ENCODE measurements around the gene BCL2L1.
A peak's percentile ranks its signal among the peaks of the same experiment; 100 is the strongest.

Gene BCL2L1

DNA sequence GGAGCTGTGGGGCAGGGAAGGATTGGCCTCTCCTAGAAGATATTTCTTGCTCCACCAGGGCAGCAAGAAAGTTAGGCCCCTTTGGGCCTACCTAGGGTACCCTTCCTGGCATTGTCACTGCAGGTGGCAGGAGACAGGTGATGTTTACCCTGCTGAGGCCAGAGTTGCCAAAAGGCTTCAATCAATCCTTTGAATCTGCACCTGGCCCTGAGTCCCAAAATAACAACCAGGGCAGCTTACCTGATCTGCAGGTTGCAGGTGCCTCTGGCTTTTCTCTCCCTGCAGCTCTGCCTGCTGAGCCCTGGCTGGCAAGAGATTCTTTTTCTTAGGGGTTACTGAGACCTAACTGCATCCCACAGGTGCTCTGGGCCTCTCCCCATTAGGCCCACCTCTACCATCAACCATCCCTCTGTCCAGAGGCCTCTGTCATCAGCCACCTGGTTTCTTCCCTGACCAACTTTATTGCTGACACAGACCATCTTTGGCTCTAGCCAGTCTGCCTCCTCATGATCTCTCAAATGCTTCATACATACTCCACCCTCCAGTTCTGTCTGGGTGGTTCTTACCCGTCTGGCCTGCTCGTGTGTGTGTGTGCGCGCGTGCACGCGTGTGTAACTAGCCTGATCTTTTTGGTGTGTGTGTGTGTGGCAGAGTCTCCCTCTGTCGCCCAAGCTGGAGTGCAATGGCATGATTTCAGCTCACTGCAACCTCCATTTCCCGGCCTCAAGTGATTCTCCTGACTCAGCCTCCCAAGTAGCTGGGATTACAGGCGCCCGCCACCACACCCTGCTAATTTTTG is 13.7 kb downstream of the BCL2L1 start:
- no peak for DNase-seq (ENCODE audit: low spot score)

GRCh38 chr20:31707994-31708735 is 14.5 kb downstream of the BCL2L1 start:
- DNase-seq (ENCODE audit: low spot score) = no peak

DNA sequence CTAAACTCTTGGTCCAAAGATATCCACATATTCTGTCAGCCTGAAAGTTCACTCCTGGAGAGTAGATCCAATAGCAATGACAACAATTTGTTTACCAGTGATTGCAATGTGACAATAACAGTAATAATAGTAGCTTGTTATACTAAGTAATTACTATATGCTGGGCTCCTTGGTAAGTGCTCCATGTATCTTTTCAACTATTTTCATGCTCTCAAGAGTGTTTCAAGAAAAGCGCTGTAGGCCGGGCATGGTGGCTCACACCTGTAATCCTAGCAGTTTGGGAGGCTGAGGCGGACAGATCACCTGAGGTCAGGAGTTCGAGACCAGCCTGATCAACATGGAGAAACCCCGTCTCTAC is 15.4 kb downstream of the BCL2L1 start:
- no peak for DNase-seq (ENCODE audit: low spot score)

DNA sequence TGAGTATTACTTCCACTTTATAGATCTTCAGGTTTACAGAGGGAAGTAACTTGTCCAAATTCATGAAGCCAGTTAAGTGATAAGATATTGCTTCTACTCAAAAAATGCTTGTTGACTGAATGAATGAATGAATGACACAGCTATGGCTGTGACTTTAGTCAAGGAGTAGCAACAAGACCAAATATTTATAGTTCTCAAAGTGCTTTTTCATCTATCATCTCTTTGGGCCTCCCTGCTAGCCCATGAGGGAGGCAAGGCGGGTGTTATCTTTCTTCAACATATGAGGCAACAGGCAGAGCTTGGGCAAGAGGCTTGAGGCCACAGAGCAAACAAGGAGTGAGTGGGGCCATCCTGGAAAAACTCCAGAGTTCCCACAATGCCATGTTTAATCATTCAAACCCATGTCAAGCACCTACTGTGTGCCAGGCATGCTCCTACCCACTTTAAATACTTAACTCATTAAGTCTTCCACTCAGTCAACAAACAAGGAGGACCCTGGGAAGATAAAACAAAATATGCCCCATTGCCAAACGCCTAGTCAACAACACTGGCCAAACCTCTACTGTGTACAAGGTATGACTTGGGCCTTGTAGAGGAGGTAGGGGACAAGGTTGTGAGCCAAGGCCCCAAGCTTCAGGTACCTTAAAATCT is 15.9 kb downstream of the BCL2L1 start:
- no peak for DNase-seq (ENCODE audit: low spot score)

DNA sequence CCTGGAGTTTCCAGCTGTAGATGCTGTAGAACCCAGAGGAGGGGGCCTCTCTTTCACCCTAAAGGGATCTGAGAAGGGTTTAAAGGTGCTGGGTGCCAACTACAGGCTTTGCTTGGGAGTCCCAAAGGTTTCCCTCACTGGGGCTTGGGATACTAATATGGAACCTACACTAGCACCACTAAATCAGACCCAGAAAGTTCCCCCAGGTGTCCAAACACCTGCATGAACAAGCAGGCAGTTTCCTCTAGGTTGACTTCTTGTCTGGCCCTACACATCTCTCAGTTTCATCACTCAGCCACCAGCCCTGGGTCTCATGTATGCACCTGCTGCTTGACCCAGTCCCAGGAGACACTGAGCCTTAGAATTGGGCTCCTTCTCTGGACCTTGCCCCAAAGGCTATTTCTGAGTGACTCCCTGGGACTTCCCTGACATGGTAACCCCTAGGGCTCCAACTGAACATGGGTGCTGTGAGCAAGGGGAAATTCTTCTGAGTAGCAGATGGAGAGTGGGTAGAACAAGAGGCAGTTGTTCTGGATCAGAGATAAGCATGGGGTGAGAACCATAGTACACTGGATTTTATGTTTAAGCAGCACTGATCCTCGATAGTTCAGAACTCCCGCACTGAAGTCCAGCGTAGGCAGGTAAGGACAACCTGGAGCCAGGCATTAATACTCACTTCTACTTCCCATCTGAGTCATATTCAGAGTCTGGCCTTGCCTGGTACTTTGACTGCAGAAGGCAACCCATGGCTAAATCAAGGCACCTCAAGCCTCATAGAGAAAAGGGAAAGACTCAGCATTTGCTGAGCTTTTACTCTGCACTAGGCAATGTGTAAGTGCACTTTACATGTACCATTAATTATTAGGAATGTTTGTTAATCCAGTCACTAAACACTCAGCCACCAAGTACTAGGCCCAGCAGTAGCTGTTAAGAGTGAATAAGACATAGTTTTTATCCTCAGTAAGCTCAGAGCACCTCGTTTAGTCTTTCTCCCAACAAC is 16.8 kb downstream of the BCL2L1 start:
- DNase-seq (ENCODE audit: low spot score) = no peak

DNA sequence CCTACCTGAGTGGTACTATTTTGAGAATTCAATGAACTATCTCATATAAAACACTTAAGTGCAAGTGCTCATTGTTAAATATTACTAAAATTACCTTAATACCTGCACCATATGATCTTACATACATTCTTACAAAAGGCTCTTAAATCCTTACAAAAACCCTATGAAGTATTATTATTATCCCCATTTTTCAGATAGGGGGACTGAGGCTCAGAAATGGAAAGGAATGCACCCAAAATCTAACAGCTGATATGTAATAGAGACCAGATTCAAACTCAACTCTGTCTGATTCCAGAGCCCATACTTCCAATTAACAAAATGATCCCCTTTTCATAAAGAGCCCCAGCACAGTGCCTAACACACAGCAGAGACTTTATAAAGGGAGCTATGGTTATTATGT is 17.5 kb downstream of the BCL2L1 start:
- no peak for DNase-seq (ENCODE audit: low spot score)

GRCh38 chr20:31704225-31705119 is 18.2 kb downstream of the BCL2L1 start:
- no peak for DNase-seq (ENCODE audit: low spot score)

DNA sequence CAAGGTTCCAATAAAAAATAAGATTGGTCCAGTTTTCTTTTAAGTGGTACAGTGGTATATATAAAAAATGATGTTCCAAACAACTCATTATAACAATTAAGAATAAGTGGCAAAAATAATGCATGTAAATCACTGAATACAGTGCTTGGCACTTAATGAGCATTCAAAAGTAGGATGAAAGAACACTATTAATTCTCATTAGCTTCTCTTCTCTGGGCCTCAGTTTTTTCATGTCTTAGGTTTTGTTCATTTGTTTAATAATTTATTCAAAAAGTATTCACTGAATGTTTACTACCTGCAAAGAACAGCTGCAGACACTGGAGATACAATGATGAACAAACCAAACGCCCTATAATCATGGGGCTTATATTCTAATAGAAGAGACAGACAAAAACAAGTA is 21.1 kb downstream of the BCL2L1 start:
- no peak for DNase-seq (ENCODE audit: low spot score)

GRCh38 chr20:31700747-31701146 is 21.9 kb downstream of the BCL2L1 start:
- DNase-seq (ENCODE audit: low spot score) = no peak

DNA sequence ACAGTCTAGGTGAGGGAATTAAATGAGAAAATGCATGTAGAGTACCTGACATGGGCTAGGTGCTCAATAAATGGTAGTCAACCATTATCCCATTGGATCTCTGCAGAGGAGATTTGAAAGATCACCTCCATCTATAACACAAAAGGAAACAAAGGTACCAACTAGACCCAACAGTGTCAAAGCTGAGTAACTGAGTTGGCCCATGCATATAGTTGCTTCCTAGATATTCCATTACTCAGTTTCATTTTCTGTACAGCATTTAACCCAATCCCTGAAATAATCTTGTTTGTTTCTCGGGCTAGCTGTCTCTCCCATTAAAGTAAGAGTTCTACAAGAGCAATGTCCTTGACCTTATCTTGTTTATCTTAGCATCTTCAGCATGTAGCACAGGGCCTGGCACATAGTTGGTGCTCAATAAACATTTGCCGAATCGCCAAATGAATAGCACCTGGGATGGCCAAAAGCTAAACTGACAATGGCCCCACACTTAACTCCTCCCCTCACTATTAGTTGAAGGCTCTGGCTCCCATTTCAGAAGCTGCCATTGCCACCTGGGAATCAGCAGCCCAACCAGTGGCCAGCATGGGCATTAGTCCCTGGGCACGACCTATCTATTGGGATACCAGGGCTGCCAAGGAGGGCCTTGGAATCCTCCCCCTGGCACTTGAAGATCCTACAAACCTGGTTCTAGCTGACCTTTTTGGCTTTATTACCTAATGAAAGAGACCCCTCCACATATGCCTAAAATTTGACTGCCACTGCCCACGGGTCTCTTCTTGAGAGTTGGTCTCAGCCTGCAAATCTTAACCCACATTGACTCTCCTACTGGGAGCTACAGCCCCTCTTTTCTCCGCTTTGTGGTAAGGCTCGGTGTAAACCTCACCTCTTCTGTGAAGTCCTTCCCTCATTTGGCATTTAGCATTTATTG is 22.6 kb downstream of the BCL2L1 start:
- DNase-seq (ENCODE audit: low spot score) = no peak

- peak; percentile 99 for DNase-seq (ENCODE audit: low spot score)
Measured at GRCh38 chr20:31698803-31699718, 23.6 kb downstream of the BCL2L1 start.

DNA sequence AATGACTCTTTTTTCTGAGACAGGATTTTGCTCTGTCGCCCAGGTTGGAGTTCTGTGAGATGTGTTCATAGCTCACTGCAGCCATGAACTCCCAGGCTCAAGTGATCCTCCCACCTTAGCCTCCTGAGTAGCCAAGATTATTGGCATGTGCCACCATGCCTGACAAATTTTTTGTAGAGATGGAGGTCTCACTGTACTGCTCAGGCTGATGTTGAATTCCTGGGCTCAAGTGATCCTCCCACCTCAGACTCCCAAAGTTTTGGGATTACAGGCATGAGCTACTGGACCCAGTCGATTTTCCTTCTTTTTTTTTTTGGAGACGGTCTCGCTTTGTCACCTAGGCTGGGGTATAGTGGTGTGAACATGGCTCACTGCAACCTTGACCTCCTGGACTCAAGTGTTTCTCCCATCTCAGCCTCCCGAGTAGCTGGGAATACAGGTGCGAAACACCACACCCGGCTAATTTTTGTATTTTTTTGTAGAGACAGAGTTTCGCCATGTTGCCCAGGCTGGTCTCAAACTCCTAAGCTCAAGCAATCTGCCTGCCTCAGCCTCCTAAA is 24.3 kb downstream of the BCL2L1 start:
- no peak for DNase-seq (ENCODE audit: low spot score)

- peak; percentile 97 for DNase-seq (ENCODE audit: low spot score)
Measured at GRCh38 chr20:31695849-31696804, 26.5 kb downstream of the BCL2L1 start.

DNA sequence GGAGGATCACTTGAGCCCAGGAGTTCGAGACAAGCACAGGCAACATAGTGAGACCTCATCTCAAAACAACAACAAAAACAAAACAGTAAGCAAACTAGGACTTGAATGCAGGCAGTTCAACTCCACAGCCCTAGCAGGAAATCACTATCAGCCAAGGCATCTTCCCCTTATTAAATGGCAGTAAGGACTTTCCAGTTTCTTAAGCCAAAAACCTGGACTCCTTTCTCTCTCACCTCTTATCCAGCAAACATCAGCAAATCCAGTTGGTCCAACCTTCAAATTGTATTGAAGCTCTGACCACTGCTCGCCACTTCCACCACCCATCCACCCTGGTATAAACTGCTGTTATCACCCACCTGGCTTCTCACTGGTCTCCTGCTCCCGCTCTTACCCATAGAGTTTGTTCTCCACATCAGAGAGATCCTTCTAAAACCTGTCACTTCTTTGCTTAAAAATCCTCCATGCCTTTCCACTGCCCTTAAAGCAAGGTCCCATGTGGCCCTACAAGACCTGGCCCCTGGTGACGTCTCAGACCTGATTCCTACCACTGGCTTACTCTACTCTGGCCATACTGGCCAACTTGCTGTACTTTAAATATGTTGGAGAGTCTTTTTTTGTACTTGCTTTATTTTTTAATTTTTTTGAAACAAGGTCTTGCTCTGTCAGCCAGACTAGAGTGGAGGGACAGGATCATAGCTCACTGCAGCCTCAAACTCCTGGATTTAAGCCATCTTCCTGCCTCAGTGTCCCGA is 27.6 kb downstream of the BCL2L1 start:
- DNase-seq (ENCODE audit: low spot score) = no peak

- DNase-seq (ENCODE audit: low spot score) = no peak
Measured at GRCh38 chr20:31693987-31694661, 28.5 kb downstream of the BCL2L1 start.

GRCh38 chr20:31693402-31693801 is 29.3 kb downstream of the BCL2L1 start:
- no peak for DNase-seq (ENCODE audit: low spot score)

All from RKO (cell line).